NB4 (cell line): ENCODE results near the gene B4GALT3.

Experiments used
- DNase-seq: peaks from one replicate; pipeline ENCODE4 v3.0.0; 2010; ENCODE audit warnings: low read depth
- H3K4me3 ChIP-seq: one replicate; pipeline ENCODE4 v1.5.1; 2011; ENCODE audit warnings: mild to moderate bottlenecking, low read depth, low read length, moderate library complexity
- MYC ChIP-seq: IDR thresholded peaks from 2 replicates; pipeline ENCODE4 v1.6.1; 2011; ENCODE audit warnings: low read depth, low read length
- POLR2A ChIP-seq: IDR thresholded peaks from 2 replicates; pipeline ENCODE4 v1.6.1; 2011; ENCODE audit warnings: mild to moderate bottlenecking; ENCODE audit not compliant: insufficient read length; ENCODE audit errors: extremely low read depth
- TF ChIP-seq, protein P1 (sequence below): IDR thresholded peaks from 2 replicates; pipeline ENCODE4 v1.6.1; 2011; ENCODE audit warnings: low read depth, low read length
- TF ChIP-seq, protein P2 (sequence below): IDR thresholded peaks from one replicate; pipeline ENCODE4 v1.5.1; 2012; ENCODE audit warnings: low read depth, low read length

B4GALT3 gene

DNA sequence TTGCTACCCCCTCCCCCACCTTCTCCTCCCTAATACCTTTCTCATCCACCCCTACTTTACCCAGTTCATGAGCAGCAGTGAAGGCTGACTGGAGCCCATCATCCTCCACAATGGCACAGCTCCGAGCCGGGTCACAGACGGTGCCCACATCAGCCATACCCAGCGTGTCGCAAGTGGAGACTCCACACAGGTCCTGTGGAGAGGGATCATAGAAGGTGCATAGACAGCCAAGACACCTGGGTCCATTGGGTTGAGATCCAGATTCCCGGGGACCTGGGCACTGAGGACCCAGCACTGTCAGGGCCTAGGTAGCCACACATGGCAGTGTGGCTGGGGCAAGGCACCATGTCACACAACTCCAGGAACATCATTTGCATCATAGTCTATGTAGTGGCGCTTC, 18.8 kb upstream of the B4GALT3 start:
- TF ChIP-seq POLR2A (no peak), MYC (no peak)
- no peak for DNase-seq
- no peak overlapping the region for H3K4me3 ChIP-seq

DNA sequence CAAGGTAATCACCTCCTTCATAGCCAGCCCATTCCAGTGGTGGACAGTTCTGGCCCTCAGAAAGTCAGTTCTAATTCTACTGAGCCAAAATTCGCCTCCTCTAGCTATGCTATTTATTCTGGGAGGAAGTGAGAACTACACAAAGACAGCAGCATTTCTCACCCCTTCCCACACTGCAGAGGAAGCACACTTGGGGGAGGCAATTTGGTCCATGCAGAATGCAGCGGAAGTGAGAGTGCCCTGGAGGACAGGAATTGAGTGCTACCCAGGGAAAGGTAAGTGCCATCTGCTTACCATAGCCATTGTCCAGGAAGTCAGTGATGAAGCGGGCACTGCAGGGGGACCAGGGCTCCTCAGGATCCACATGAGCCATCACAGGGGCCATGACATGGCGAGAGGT, 17.9 kb upstream of the B4GALT3 start:
- no peak overlapping the region for H3K4me3 ChIP-seq
- TF ChIP-seq MYC (no peak), POLR2A (no peak)
- TF ChIP-seq, protein P1, sequence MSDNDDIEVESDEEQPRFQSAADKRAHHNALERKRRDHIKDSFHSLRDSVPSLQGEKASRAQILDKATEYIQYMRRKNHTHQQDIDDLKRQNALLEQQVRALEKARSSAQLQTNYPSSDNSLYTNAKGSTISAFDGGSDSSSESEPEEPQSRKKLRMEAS = no peak
- TF ChIP-seq, protein P2, sequence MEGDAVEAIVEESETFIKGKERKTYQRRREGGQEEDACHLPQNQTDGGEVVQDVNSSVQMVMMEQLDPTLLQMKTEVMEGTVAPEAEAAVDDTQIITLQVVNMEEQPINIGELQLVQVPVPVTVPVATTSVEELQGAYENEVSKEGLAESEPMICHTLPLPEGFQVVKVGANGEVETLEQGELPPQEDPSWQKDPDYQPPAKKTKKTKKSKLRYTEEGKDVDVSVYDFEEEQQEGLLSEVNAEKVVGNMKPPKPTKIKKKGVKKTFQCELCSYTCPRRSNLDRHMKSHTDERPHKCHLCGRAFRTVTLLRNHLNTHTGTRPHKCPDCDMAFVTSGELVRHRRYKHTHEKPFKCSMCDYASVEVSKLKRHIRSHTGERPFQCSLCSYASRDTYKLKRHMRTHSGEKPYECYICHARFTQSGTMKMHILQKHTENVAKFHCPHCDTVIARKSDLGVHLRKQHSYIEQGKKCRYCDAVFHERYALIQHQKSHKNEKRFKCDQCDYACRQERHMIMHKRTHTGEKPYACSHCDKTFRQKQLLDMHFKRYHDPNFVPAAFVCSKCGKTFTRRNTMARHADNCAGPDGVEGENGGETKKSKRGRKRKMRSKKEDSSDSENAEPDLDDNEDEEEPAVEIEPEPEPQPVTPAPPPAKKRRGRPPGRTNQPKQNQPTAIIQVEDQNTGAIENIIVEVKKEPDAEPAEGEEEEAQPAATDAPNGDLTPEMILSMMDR = no peak
- no peak for DNase-seq

DNA sequence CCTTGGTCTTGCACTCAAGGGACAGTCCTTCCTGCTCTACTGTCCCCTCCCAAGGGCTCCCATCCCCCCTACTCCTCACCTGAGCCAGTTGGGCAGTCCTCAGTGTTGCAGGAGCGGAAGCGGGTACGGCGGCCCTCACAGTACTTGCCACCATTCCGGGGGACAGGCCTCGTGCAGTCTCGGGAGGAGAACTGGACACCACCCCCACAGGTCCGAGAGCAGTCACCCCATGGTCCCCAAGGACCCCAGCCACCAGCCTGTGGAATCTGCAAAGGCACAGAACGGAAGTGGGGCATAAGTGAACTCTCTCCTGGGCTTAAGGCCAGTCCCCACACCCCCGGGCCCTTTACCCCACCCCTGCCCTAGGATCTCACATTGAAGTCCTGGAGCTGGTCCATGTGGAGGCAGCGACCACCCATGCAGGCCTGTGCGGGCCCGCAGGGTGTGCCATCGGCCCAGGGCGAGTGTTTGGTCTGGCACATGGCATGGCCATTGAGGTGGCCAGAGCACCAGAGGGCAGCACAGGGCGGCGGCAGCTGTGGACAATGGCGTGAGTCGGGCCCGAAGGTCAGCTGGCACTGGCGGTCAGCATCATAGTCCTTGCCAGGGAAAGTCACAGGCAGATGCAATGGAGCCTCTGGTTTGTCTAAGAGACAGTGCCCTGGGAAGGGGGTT, 16.4 kb upstream of the B4GALT3 start:
- TF ChIP-seq, protein P2 = no peak
- no peak for TF ChIP-seq MYC
- TF ChIP-seq, protein P1 = no peak
- TF ChIP-seq POLR2A = no peak
- DNase-seq = no peak
- no peak overlapping the region for H3K4me3 ChIP-seq

DNA sequence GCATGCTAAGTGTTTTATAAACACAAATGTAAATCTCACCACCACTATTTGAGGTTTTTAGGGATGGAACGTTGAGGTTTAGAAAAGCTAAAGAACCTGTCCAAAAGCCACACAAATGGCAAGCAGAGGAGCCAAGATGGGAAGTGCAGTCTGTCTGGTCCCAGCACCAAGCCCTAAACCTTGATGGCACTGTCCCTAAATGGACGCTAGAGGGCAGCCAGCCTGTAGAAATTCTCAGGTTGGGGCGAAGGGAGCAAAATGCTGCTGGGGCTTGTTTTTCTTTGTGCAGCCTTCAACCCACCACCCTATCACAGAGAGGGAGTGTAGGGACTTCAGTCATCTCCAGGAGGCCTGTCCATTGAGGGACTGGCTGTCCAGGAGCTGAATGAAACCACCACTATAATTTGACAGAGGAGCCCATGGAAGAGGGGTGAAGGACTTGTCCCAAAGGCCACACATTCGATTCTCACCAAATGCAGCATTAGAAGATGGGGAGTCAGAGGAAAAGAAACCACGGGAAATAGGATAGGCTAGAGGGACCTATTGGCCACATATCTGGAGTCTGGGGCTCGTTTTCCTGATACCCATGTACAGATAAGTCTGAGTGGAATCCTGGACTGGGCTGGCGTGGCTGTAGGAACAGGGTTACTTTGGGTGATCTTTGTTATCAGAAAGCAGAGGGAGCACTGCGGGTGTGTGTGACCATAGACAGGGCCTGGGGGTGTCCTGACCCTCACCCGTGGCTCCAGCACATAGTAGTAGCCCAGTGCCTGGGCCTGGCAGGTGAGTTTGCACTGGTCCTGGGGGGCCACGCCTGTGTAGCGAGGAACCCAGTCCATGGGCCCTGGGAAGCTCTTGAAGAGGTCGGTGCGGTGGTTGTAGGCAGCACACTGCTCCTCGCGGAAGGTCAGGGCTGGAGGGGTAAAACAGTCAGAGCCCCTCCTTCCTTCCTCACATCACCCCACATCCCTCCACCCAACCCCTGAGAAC, 15.5 kb upstream of the B4GALT3 start:
- no peak for TF ChIP-seq MYC
- TF ChIP-seq, protein P2 = peak; percentile 97
- DNase-seq = peak; percentile 80
- no peak overlapping the region for H3K4me3 ChIP-seq

DNA sequence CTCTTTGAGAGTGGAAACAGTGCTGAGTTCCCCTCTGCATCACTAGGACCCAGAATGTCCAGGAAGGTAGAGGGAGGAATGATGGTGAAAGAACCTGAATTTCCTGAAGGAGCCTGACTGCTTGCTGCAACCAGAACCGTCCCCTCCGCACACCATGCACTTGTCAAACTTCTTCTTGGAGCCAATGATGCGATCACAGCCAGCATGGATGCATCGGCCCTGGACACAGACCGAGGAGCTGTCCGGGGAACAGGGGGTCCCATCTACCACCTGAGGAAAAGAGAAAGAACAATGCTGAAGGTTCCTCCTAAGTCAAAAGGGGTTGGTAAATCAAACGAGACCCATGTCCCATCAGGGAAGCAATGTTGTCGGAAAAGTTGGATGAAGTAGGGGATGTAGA, 14.7 kb upstream of the B4GALT3 start:
- H3K4me3 ChIP-seq = no peak overlapping the region
- DNase-seq = no peak
- TF ChIP-seq MYC (no peak), POLR2A (no peak)
- TF ChIP-seq, protein P1 = no peak
- TF ChIP-seq, protein P2 = no peak

DNA sequence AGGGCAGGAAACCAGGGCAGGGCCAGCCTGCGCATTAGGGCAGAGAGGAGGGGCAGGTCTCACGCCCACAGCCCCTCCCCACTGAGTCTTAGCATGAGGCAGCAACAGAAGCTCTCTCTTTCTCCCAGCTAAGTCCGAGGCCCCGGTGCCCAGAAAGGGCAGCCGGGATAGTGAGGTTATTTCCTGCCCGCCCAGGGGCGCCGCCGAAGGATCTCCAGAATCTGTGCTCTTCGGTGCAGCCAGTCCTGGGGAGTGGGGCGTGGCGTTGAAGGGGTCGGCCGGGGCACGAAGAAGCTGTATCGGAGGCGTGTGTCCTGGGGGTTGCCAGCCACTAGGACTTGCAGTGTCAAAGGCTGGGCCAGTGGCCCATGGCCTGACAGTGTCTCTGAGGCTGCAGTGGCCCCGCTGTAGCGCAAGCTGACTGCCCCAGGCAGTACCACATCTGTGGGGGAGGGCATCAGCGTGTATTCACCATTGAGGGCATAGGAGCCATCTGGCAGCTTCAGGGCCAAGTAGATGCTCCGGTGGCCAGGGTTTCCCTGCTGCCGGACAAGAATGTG, 13.7 kb upstream of the B4GALT3 start:
- TF ChIP-seq, protein P2 = no peak
- TF ChIP-seq MYC = no peak
- no peak for TF ChIP-seq POLR2A
- TF ChIP-seq, protein P1 = no peak
- no peak for DNase-seq
- H3K4me3 ChIP-seq = no peak overlapping the region
